Measurements from ENCODE around the gene NRCAM. TPM values are rescaled to one million over a fixed set of nuclear protein-coding genes. Genes with fewer than 3 reads are reported as not detected.

Gene NRCAM
- total and polyA plus RNA-seq, 12 donors, result 0.08 to 1.3 (median 0.38) TPM

DNA sequence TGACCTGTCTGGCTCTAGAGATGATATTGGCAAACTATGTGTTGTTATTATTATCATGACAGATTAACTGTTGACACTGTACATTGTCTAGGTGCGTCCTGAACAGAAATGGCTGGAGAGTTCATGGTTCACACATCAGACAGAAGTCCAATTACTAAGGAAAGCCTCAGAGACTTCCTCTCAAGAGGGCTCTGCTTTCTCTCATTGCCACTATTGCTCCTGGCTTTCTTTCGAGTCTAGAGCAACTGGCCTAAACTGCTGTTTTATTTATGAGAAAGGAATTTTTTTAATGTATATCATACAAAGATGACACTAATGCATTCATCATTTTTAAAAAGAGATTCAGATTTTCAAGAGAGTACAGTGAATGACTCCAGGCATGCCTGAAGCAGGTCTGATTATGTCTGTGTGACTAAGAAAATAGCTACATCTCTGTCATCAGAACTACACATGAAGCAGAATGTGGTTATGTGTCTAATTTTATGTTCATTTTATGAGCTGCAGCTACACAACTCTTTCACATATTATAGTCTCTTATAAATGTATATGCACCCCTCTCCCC, 30.4 kb downstream of the NRCAM start:
- Histone ChIP-seq H3K4me1 (no peaks in the 10 kb centered on the region), H3K27ac (no peak overlapping the region), H3K27me3 (peaks cover 0 to 34% (median 17%) of the 10 kb centered on the region in 7 donors), H3K9me3 (no peaks in the 10 kb centered on the region), H3K4me3 (no peak overlapping the region), H3K36me3 (no peaks in the 10 kb centered on the region)
- TF ChIP-seq, protein P1, sequence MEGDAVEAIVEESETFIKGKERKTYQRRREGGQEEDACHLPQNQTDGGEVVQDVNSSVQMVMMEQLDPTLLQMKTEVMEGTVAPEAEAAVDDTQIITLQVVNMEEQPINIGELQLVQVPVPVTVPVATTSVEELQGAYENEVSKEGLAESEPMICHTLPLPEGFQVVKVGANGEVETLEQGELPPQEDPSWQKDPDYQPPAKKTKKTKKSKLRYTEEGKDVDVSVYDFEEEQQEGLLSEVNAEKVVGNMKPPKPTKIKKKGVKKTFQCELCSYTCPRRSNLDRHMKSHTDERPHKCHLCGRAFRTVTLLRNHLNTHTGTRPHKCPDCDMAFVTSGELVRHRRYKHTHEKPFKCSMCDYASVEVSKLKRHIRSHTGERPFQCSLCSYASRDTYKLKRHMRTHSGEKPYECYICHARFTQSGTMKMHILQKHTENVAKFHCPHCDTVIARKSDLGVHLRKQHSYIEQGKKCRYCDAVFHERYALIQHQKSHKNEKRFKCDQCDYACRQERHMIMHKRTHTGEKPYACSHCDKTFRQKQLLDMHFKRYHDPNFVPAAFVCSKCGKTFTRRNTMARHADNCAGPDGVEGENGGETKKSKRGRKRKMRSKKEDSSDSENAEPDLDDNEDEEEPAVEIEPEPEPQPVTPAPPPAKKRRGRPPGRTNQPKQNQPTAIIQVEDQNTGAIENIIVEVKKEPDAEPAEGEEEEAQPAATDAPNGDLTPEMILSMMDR (IDR thresholded peaks at IDR 0.05), result no peak
- ATAC-seq (no peak), DNase-seq (no peak)
- 45% methylated on average over 2 of the region's 2 CpGs for WGBS, 2 donors
- intact Hi-C loops (cut with DNase I), result no loop called here

DNA sequence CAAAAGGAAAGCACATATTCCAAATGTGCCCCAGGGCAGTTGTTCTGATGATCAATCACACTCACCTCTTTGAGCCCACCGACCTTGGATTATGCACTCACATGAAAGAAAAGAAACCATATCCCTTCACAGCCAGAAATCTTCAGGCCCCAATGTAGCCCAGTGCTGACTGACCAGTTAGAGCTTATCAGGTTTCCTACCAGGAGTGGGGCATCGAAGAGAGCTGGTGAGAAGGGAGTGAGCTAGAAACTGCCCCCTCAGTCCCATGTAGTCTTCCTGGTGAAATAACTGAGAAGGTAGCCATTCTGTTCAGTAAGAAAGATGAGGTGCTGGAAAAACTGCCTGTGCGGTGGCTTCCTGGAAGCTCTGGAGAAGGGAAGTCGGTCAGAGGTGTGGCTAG, 32.2 kb downstream of the NRCAM start:
- H3K27ac ChIP-seq, result no peak overlapping the region
- TF ChIP-seq, protein P1 (IDR thresholded peaks at IDR 0.05), result no peak
- no peaks in the 10 kb centered on the region for H3K36me3 ChIP-seq
- intact Hi-C loops (cut with DNase I), result no loop called here
- no peak overlapping the region for H3K4me3 ChIP-seq
- no peaks in the 10 kb centered on the region for H3K9me3 ChIP-seq
- ATAC-seq (no peak), DNase-seq (no peak)
- peaks cover 0 to 28% (median 20%) of the 10 kb centered on the region in 7 donors for H3K27me3 ChIP-seq
- 67 to 69% methylated on average over 4 of the region's 4 CpGs for WGBS, 2 donors
- no peaks in the 10 kb centered on the region for H3K4me1 ChIP-seq

DNA sequence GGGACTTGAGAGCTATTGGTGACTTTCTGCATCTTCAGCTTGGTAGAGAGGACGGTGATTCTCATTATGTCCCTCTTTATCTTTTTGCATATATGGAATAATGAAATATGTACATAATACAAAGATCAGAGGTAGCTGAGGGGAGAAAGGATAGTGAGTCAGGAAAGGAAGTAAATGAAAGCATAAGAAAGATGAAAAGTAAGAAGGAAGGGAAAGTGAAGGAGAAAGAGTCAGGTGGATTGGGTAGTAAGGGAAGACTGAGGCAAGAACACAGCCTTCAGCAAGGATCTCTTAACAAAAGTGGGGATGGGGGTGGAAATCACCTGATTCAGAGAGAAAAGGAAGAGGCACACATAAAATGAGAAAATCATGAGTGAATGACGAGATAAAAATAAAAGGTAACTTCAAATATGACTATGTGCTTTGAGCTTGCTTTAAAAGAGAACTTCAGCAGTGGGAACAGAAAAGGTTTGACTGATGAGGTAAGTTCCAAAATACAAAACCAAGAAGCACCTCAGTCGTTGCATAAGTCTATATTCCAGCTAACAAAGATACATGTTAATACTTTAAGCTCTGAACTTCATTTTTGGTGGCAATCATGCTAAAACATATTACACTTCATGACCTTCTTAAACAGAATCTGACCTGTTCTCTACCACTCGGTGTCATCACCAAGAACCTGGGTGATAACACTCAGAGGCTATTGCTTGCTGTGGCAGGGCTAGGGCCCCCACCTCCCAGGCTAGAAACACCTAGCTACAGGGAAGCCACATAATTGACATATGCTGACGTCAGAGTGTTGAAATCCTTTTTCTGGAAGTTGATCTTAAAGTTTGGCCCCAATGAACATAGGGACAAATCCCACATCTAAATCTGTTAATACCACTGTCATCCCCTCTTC, 32.9 kb downstream of the NRCAM start:
- WGBS, 2 donors, result 80 to 82% methylated on average over 5 of the region's 5 CpGs
- Histone ChIP-seq H3K4me1 (no peaks in the 10 kb centered on the region), H3K36me3 (no peaks in the 10 kb centered on the region), H3K4me3 (no peak overlapping the region), H3K9me3 (no peaks in the 10 kb centered on the region), H3K27ac (no peak overlapping the region), H3K27me3 (peaks cover 0 to 22% (median 20%) of the 10 kb centered on the region in 7 donors)
- TF ChIP-seq, protein P1 (IDR thresholded peaks at IDR 0.05), result no peak
- ATAC-seq (no peak), DNase-seq (no peak)
- intact Hi-C loops (cut with DNase I), result no loop called here

DNA sequence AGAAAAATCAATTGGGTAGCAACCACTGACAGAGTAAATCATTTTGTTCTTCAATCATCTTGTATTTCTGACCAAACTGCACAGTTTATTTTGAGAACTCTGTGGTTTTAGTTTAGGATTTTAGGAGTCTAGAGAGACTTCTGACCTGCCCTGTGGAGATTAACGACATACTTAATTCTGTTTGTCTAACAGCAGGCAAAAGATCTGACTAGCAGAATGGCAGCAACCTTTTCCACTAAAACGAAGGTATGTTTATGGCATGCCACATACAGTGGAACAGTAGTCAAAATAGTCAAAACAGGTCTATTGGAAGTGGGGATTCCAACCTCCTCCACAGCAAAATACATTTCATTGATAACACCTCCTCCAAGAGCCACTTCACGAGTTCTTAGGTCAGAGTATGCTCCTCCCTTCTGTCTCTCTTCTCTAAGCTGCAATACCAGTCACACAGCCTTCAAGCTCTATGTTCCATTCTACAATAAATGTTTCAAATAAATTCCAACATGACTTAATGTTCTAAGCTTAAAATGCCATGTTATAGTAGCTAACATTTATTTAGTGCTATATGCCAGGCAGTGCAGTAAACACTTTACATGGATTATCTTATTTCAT, 34.4 kb downstream of the NRCAM start:
- TF ChIP-seq, protein P1 (IDR thresholded peaks at IDR 0.05), result no peak

More for the DNA sequence above, 34.4 kb downstream of the NRCAM start:
- H3K4me1 ChIP-seq, result no peaks in the 10 kb centered on the region
- intact Hi-C loops (cut with DNase I), result no loop called here
- ATAC-seq (no peak), DNase-seq (no peak)
- H3K9me3 ChIP-seq, result no peaks in the 10 kb centered on the region
- peaks cover 0 to 34% (median 27%) of the 10 kb centered on the region in 7 donors for H3K27me3 ChIP-seq
- 46 to 51% methylated on average over 3 of the region's 3 CpGs for WGBS, 2 donors
- no peaks in the 10 kb centered on the region for H3K36me3 ChIP-seq
- no peak overlapping the region for H3K27ac ChIP-seq
- no peak overlapping the region for H3K4me3 ChIP-seq
